Measurements from ENCODE around the gene RNU1-3. TPM values are rescaled to one million over a fixed set of nuclear protein-coding genes. Genes with fewer than 3 reads are reported as not detected.

RNU1-3 gene
- total and polyA plus RNA-seq, 9 of the 15 experiments (the other 6 are each of a cell fraction or from before 2014, with no cell fraction given), result under 0.01 to 32,823 (median 2,538) TPM; not detected in 4

DNA sequence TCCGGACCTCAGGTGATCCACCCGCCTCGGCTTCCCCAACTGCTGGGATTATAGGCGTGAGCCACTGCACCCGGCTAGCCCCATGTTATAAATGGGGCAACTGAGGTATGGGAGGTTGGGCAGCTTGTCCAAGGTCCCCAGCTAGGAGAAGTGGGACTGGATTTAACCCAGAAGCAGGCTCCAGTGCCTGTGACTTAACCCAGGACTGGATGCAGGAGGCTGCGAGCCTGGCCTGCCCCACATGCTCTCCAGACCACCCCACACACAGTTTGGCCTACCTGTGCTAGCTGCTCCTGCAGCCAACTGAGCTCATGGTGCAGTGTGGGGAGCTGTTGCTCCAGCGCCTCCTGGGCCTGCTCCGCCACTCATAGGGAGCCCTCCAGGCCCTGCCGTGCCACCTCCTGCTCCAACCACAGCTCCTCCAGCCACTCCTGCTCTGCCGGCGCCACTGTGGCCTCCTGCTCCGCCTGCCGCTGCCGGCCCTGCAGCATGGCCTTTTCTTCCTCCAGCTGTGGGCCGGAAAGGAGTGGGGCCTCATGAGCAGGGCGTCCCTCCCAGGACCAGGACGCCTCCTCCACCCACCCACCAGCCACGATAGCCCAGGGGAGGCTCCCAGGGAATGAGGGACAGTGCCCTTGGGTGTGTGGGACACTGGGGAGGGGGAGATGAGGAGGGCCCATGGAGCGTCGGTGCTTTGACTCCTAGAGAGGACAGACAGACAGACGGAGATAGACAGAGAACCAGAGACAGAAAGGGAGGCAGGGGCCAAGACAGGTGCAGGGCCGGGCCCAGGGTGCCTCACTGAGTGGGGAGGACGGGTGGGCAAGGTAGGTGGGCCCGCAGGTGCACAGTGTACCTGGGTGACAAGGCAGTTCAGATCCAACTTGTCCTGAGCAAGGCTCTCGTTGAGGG lies 41.0 kb downstream of the RNU1-3 start (continued):
- TF ChIP-seq RBFOX2 (IDR thresholded peaks at IDR 0.05; ENCODE audit: low read depth, low read length) (peak; percentile 70), ZFX (CRISPR knock-in tag; IDR thresholded peaks at IDR 0.05) (no peak), YBX1 (IDR thresholded peaks at IDR 0.05) (no peak), HNRNPH1 (optimal IDR thresholded peaks at IDR 0.05; ENCODE audit: low read depth, low read length) (no peak), FOXJ2 (tag; IDR thresholded peaks at IDR 0.05) (no peak), PHB2 (IDR thresholded peaks at IDR 0.05; ENCODE audit: low read depth) (no peak), ZNF124 (CRISPR knock-in tag; IDR thresholded peaks at IDR 0.05) (0 out of 2 replicates have a peak, but pooled peaks have one; percentile 84)
- TF ChIP-seq, protein P1, sequence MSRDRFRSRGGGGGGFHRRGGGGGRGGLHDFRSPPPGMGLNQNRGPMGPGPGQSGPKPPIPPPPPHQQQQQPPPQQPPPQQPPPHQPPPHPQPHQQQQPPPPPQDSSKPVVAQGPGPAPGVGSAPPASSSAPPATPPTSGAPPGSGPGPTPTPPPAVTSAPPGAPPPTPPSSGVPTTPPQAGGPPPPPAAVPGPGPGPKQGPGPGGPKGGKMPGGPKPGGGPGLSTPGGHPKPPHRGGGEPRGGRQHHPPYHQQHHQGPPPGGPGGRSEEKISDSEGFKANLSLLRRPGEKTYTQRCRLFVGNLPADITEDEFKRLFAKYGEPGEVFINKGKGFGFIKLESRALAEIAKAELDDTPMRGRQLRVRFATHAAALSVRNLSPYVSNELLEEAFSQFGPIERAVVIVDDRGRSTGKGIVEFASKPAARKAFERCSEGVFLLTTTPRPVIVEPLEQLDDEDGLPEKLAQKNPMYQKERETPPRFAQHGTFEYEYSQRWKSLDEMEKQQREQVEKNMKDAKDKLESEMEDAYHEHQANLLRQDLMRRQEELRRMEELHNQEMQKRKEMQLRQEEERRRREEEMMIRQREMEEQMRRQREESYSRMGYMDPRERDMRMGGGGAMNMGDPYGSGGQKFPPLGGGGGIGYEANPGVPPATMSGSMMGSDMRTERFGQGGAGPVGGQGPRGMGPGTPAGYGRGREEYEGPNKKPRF (IDR thresholded peaks at IDR 0.05; ENCODE audit: low read depth, low read length), result no peak
- TF ChIP-seq, protein P2, sequence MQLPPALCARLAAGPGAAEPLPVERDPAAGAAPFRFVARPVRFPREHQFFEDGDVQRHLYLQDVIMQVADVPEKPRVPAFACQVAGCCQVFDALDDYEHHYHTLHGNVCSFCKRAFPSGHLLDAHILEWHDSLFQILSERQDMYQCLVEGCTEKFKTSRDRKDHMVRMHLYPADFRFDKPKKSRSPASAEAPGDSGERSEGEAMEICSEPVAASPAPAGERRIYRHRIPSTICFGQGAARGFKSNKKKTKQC (CRISPR knock-in tag; IDR thresholded peaks at IDR 0.05), result no peak
- TF ChIP-seq, protein P3, sequence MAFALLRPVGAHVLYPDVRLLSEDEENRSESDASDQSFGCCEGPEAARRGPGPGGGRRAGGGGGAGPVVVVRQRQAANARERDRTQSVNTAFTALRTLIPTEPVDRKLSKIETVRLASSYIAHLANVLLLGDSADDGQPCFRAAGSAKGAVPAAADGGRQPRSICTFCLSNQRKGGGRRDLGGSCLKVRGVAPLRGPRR (CRISPR knock-in tag; IDR thresholded peaks at IDR 0.05), result no peak
- TF ChIP-seq, protein P4, sequence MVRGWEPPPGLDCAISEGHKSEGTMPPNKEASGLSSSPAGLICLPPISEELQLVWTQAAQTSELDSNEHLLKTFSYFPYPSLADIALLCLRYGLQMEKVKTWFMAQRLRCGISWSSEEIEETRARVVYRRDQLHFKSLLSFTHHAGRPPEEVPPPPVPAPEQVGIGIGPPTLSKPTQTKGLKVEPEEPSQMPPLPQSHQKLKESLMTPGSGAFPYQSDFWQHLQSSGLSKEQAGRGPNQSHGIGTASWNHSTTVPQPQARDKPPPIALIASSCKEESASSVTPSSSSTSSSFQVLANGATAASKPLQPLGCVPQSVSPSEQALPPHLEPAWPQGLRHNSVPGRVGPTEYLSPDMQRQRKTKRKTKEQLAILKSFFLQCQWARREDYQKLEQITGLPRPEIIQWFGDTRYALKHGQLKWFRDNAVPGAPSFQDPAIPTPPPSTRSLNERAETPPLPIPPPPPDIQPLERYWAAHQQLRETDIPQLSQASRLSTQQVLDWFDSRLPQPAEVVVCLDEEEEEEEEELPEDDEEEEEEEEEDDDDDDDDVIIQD (CRISPR knock-in tag; IDR thresholded peaks at IDR 0.05), result no peak
